ENCODE results near the gene OSBPL10. TPM values are rescaled to one million over a fixed set of nuclear protein-coding genes. Genes with fewer than 3 reads are reported as not detected.

Gene OSBPL10
- total and polyA plus RNA-seq, 2 donors (not counting 1 experiment from before 2014, with no cell fraction given): 88.5 to 310 TPM

DNA sequence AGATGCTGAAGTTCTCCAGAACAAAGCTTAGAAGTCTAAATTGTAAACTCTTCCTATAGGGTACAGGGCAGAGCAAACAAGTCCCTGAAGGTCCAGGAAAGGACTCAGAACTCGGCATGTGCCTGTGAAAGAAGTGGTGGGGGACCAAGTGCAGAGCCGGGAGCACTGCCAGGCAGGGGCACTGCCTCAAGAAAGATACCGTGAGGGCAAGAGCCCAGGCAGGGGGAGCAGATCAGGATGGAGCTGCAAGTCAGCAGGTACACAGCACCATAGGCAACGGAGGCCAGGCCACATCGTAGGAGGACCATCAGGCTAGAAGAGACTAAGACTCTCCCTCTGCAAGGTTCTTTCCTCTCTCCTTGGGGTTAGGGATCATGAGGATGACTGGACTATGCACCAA is 191.6 kb downstream of the OSBPL10 start:
- WGBS (ENCODE audit: insufficient coverage): 100% methylated on average over 5 of the region's 5 CpGs
- no peak overlapping the region for H3K4me3 ChIP-seq (ENCODE audit: control extremely low read depth in 1 of 5, extremely low read depth in 1 of 5, insufficient read depth in 1 of 5, low read depth in 2 of 5, low read length in 4 of 5)

GRCh38 chr3:31785734-31786133 is 195.3 kb downstream of the OSBPL10 start:
- POLR2A ChIA-PET: no interaction called here
- Histone ChIP-seq H3K4me1 (ENCODE audit: control insufficient read depth in 2 of 2, insufficient read depth in 2 of 2, low read length in 2 of 2) (peaks cover 3 to 4% of the 10 kb centered on the region in 2 donors), H4K20me1 (ENCODE audit: control insufficient read depth, insufficient read depth, low read length, poor library complexity, severe bottlenecking) (peaks cover 4% of the 10 kb centered on the region), H3K9ac (ENCODE audit: low read length) (no peak overlapping the region), H3K79me2 (ENCODE audit: control insufficient read depth, insufficient read depth, low read length) (peaks cover 71% of the 10 kb centered on the region), H3K36me3 (replicated peaks in 1 of 2; ENCODE audit: control extremely low read depth in 1 of 2, control insufficient read depth in 1 of 2, extremely low read depth in 1 of 2, insufficient read depth in 2 of 2, low read length in 1 of 2) (peaks cover 0 to 11% of the 10 kb centered on the region in 2 experiments), H3K4me2 (replicated peaks; ENCODE audit: low read depth, low read length, poor library complexity, severe bottlenecking) (no peak overlapping the region), H3K9me3 (ENCODE audit: control extremely low read depth in 1 of 3, control insufficient read depth in 2 of 3, insufficient read depth in 1 of 3, low read length in 2 of 3) (no peaks in the 10 kb centered on the region), H3K27ac (ENCODE audit: low read length in 2 of 2) (no peak overlapping the region), H3K27me3 (replicated peaks in 1 of 4; ENCODE audit: control extremely low read depth in 1 of 4, control insufficient read depth in 3 of 4, insufficient read depth in 4 of 4, low read length in 3 of 4) (no peaks in the 10 kb centered on the region), H2AFZ (ENCODE audit: insufficient read depth, low read depth, low read length, poor library complexity, severe bottlenecking) (no peak overlapping the region), H3K4me3 (ENCODE audit: control extremely low read depth in 1 of 5, extremely low read depth in 1 of 5, insufficient read depth in 1 of 5, low read depth in 2 of 5, low read length in 4 of 5) (no peak overlapping the region)
- Mint-ChIP-seq H3K4me3 (no peak overlapping the region), H3K27me3 (no peaks in the 10 kb centered on the region), H3K27ac (no peak overlapping the region), H3K9me3 (ENCODE audit: insufficient read depth) (peaks cover 5% of the 10 kb centered on the region), H3K4me1 (peaks cover 34% of the 10 kb centered on the region)
- ATAC-seq (ENCODE audit: low read depth): no peak
- intact Hi-C loops (cut with micrococcal nuclease): no loop called here
- CTCF ChIA-PET: no interaction called here
- TF ChIP-seq EZH2 (IDR thresholded peaks at IDR 0.05; ENCODE audit: borderline replicate concordance, insufficient read depth, low read depth, low read length, poor library complexity, severe bottlenecking) (no peak), CTCF (IDR thresholded peaks at IDR 0.05) (no peak)
- DNase-seq: no peak
- WGBS (ENCODE audit: insufficient coverage): no CpG with 5 or more reads among the region's 1 CpG

More for the DNA sequence above, 191.6 kb downstream of the OSBPL10 start:
- H3K27ac ChIP-seq (ENCODE audit: low read length in 2 of 2): no peak overlapping the region
- no peak overlapping the region for H3K4me3 Mint-ChIP-seq
- H3K27ac Mint-ChIP-seq: peak overlapping the region; percentile 72
- no peak overlapping the region for H3K4me2 ChIP-seq (replicated peaks; ENCODE audit: low read depth, low read length, poor library complexity, severe bottlenecking)
- no peak overlapping the region for H3K9ac ChIP-seq (ENCODE audit: low read length)
- POLR2A ChIA-PET: no interaction called here
- DNase-seq: no peak
- TF ChIP-seq CTCF (IDR thresholded peaks at IDR 0.05) (no peak), EZH2 (IDR thresholded peaks at IDR 0.05; ENCODE audit: borderline replicate concordance, insufficient read depth, low read depth, low read length, poor library complexity, severe bottlenecking) (no peak)
- CTCF ChIA-PET: no interaction called here
- peaks cover 19% of the 10 kb centered on the region for H4K20me1 ChIP-seq (ENCODE audit: control insufficient read depth, insufficient read depth, low read length, poor library complexity, severe bottlenecking)
- H3K4me1 ChIP-seq (ENCODE audit: control insufficient read depth in 2 of 2, insufficient read depth in 2 of 2, low read length in 2 of 2): peaks cover 3 to 4% of the 10 kb centered on the region in 2 donors
- ATAC-seq (ENCODE audit: low read depth): no peak
- H2AFZ ChIP-seq (ENCODE audit: insufficient read depth, low read depth, low read length, poor library complexity, severe bottlenecking): no peak overlapping the region
- H3K9me3 Mint-ChIP-seq (ENCODE audit: insufficient read depth): no peaks in the 10 kb centered on the region
- intact Hi-C loops (cut with micrococcal nuclease): no loop called here
- H3K79me2 ChIP-seq (ENCODE audit: control insufficient read depth, insufficient read depth, low read length): peaks cover 69% of the 10 kb centered on the region
- H3K9me3 ChIP-seq (ENCODE audit: control extremely low read depth in 1 of 3, control insufficient read depth in 2 of 3, insufficient read depth in 1 of 3, low read length in 2 of 3): no peaks in the 10 kb centered on the region
- H3K4me1 Mint-ChIP-seq: peaks cover 21% of the 10 kb centered on the region
- H3K27me3 ChIP-seq (replicated peaks in 1 of 4; ENCODE audit: control extremely low read depth in 1 of 4, control insufficient read depth in 3 of 4, insufficient read depth in 4 of 4, low read length in 3 of 4): no peaks in the 10 kb centered on the region
- no peaks in the 10 kb centered on the region for H3K27me3 Mint-ChIP-seq
- peaks cover 1 to 24% of the 10 kb centered on the region in 2 experiments for H3K36me3 ChIP-seq (replicated peaks in 1 of 2; ENCODE audit: control extremely low read depth in 1 of 2, control insufficient read depth in 1 of 2, extremely low read depth in 1 of 2, insufficient read depth in 2 of 2, low read length in 1 of 2)

Data from B cell (primary cell).